GM19239 (cell line): ENCODE measurements around the gene NUDT16.
"Not testable (repeated sequence)": the region's sequence is repeated elsewhere in the genome, so short reads cannot be mapped to it uniquely, and the experiment has no call there.

ENCODE experiments used
- DNase-seq: peaks from one replicate; pipeline ENCODE4 v3.0.0; 2011; ENCODE audit warnings: low spot score; ENCODE audit not compliant: insufficient read length
- FAIRE-seq: peaks from 2 replicates; lab custom pipeline; 2011; peaks lifted over from hg19 to GRCh38; lab: Jason Lieb, UNC

The NUDT16 gene

DNA sequence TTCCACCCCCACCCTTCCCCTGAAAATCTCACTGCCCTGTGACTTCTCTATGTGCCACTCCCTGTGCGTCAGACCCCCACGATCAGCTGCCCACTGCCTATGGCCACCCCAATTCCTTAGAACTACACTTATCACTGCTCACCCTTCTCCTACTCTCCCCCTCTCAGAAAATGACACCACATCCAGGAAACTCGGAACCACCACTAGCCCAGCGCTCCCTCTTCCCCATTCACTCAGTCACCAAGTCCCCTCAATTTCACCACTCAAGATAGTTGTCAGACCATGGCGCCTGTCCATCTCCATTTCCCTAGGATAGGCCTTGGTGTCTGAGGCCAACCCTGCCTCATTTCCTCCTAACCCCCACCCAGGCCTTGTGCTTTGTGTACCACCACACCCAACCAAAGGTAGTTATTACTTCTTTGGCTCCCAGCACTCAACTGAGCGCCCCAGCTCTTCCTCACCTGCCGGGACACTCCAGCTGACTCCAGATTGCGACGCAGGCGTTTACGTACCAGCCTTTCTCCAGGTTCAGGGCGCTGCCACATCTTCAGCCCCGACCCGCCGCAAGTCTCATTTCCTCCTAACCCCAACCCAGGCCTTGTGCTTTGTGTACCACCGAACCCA is 641 bp upstream of the NUDT16 start:
- FAIRE-seq, DNase-seq: not testable (repeated sequence)

DNA sequence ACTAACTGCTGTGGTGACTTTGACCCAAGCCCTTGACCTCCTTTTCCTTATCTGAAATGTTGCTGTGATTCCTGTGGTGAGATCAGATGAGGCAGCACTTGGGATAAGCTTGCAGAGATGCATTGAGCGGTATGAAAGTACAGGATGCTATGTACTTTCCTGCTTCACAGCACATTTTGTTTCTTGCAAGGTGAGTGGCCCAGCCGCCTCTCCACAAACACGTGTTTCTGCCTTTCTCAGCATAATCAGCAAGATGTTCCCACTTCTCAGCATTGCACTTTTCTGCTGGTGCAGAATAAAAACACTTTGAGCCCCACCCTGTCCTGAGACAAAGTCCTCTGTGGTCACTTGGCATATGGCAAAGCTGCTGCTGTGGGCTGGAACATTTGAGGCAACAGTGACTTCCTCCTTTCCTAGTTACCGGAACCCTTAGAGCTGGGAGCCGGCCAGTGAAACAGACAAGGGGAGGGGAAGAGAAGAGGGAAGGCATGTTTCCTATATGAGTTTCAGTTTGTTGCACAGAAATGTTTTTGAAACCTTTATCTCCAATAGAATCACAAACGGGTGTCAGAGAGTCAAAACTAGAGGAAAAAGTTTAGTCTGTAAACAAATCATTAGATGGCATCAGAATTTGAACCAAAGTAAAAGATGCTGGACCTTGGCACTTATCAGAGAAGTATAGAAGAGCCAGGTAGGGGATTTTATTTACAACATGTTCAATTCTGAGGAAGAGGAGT is 5.0 kb downstream of the NUDT16 start:
- FAIRE-seq (peak; percentile 28), DNase-seq (no peak)

DNA sequence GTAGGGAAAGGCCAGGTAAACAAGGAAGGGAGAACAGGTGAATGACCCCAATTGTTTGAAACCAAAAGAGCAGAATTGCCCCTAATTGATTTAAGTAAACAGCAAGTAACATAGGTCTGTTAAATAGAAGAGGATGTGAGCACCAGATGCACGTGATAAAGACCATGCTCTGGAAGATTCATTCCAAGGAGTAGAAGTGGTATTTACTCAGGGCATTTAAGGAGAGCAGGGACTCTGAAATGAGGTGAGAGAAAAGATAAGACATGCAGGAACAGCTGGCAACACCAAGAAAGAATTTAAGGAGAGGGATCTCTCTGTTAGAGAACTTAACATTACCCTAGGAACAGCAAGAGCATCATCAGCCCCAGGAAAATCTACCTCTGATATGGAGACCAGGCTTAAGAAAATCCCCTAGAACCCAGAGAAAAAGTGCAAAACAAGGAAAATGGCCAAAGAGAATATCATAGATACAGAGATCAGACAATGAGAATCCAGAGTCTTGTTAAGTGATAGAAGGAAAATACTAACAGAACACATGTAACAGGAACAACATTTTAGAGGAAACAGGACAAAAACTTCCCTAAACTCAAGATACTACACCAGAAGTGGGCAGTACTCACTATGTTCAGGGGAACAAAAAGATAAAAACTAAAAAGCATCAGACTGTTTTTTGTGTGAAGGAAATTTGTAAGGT is 6.4 kb downstream of the NUDT16 start:
- no peak for DNase-seq
- FAIRE-seq = no peak

DNA sequence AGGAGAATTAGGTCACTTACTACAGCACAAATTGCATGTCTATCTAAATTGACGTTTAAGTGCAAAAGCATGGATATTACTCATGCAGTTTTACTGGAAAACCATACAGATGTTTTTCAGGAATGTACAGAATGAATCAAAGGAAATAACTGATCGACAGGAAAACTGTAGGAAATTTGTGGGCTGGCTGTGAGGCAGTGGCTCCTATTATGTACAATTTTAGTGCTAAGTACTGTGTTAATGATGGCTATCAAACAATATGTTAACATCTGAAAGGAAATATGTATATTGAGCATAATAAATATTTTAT is 6.9 kb downstream of the NUDT16 start:
- FAIRE-seq (no peak), DNase-seq (no peak)

DNA sequence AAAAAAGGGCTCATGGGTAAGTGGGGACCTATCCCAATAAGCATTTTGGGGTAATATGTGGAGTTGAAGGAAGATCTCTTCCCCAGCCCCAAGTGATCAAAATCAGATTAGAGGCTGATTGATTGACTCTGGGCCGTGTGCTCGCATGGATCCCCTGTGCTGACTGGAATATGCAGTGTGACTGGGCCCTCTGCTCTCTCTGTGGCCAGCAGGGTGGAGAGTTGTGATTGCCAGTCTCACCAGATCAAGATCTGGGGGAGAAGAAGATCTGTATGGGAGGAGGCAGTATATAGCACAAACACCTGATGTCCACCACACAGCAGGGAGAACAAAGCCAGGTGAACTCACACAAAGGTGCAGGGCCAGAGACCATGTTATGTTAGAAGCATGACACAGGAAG is 8.8 kb downstream of the NUDT16 start:
- no peak for DNase-seq
- FAIRE-seq = no peak

DNA sequence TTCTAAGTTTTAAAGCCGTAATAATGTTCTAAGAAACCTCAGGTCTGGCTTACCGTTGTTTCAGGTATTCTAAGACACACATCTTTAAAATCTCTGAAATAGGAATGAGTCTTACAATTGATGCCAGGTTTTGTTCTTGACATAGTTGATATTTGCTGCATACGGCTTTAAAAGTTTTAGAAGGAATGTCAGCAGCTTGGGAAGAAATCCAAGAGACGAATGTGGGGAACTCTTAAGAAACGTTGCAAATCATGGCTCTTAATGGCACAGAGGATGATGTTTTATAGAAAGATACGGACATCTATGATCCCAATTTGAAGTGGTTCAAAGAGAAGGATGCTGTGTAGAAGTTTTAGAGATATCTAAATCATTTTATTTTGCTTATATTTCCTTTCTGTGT is 11.5 kb downstream of the NUDT16 start:
- FAIRE-seq = no peak
- no peak for DNase-seq

DNA sequence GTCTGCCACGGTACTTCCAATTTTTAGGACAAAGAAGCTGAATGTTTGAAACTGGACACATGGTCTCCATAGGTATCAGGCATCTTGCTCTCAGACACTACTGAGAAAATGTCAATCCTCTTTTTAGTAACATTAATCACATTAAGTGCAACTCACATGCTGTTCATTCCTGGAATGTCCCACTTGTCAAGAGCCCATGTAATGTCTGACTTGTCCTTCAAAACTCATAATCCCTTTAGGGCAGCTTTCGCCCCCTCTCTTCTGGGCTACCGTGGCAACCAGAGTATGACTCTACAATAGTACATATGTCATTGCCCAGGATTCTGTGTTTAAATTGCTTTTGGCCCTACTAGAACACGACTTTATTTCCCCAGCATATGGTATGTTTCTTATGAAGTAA is 12.3 kb downstream of the NUDT16 start:
- DNase-seq = no peak
- FAIRE-seq = no peak

DNA sequence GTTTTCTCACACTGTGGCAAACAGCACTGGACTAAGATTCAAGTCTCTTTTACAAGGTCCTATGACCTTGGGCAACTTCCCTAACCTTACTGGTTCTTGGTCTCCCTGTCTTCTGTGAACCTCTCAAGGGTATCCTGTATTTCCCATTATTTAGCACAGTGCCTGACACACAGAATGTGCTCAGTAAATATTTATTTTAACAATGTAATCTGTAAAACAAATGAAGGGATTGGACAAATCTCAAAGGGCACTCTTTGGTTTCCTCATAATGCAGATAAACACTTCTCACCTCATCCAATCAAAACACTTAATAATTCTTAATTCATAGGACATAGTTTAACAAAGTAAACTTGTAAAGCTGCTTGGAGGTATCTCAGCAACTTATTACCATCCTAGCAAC is 12.8 kb downstream of the NUDT16 start:
- DNase-seq (no peak), FAIRE-seq (no peak)

DNA sequence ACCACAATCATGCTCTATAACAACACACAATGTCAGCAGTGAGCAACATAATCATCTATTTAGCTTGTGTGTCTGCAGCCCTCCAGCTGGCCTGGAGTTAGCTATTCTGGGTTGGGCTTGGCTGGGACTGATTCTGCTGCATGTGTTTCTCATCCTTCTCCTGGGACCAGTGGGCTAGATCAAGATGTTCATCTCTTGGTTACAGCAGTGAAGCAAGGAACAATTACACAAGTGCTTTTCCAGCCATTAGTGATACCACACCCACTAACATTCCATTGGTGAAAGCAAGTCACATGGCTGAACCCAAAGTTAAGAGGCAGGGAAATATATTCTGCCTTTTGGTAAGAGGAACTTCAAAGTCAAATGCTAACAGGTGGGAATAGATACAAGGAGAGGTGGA is 14.6 kb downstream of the NUDT16 start:
- no peak for FAIRE-seq

DNA sequence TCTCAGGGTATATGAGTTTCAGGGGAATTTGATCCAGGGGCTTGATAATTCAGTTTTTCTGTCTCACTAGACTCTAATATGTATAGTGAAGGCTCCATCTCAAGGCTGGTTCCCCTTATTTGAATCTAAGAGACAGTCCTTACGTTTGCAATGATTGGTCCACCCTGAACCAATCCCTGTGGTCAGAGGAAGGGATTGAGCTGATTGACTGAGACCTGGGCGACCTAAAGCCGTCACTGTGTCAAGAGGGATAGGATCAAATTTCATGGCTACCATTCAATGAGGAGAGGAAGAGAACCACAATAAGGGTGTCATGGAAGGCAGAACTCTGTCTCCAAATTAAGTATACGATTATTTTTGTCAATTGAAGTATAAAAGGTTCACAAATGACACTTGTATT is 16.3 kb downstream of the NUDT16 start:
- DNase-seq (no peak), FAIRE-seq (no peak)

More for the DNA sequence above, 14.6 kb downstream of the NUDT16 start:
- DNase-seq = no peak

DNA sequence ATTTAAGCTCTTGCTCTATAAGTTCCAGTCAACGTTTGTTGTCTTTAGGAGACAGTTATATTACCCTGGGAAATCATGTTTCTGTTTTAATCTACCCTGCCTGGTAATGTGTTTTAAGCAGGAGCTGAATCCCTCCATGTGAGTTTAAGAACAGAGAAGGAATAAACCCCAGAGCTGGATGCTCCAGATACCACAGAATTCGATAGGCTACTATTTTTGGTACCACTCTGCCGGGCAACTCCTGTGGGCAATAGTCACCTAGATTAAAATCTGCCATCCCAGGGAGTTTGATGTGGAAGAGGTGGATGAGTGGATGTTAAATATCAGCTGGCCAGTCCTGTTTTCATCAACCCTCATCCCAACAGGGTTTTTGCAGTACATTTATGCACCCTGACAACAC is 20.4 kb downstream of the NUDT16 start:
- no peak for DNase-seq
- FAIRE-seq = no peak

DNA sequence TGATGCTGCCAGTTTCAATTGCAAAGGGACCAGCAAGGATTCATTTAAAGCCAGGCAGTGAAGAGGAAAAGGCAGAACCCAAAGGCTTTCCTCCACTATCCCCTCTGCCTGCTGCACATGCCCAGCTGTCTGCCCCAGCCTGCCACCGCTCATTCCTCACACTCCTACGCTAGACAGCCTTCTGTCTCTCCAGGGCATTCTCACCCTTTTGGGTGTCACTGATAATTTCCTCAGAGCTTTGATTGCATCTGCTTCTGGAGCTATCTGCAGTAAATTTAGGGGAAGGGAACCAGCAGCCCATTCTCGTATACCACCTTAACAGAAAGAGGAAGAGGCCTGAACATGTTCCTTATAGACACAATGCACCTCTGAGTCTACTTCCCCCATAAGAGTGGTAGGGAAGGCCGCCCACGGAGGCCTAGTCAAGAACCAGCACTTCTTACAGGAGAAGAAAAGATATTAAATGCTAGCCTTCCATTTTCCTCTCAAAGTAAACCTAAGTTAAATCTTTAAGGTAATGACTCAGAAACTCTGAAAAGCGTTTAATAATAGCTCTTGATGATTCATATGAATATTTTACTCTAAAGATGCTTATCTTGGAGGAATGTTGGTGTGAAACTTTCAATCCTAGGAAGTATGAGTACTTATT is 20.9 kb downstream of the NUDT16 start:
- FAIRE-seq (no peak), DNase-seq (no peak)

DNA sequence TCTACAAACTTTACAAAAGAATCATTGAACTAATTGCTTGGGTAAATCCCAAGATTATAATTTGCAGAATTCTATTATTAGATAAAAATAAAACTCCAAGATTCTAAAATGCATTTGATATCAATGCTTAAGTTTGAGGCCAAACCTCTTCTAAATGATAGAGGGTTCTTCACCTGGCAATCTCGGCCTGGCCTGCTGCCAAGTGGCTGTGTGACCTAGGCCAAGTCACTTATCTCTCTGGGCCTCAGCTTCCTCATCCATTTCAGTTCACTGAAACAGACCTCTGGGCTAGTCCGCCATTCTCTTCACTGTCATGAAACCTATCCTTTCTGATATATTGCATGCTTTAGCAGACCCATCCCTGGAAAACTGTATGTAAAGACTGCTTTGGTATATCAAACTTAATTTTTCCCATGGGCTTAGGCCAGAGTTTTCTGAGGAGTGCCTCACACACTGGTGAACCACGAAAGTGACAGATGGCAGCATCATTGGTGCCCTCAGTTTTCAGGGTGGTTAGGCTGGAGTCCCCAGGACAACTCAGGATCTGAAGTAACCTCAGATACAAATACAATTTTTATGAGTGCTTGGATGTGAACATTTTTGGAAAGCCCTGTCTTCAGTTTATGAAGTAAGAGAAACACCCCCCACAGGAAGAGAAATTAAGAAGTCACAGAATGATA is 21.8 kb downstream of the NUDT16 start:
- DNase-seq = no peak
- no peak for FAIRE-seq

DNA sequence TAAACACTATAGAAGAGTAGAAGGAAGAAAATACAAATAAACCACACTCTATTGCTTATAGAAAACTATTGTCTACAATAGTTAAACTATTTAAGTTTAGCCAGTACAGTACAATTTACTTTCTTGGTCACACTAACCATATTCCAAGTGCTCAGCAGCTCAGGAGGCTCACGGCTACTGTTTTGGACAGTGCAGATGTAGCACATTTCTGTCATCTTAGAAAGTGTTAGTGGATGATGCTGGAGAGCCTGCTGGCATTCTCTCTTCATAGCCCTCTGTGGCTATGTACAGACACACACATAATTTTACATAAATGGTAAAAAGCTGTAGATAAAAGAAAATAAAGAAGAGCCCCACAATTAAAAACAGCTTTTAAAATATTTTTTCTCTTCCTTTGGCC is 23.8 kb downstream of the NUDT16 start:
- DNase-seq = no peak
- no peak for FAIRE-seq

DNA sequence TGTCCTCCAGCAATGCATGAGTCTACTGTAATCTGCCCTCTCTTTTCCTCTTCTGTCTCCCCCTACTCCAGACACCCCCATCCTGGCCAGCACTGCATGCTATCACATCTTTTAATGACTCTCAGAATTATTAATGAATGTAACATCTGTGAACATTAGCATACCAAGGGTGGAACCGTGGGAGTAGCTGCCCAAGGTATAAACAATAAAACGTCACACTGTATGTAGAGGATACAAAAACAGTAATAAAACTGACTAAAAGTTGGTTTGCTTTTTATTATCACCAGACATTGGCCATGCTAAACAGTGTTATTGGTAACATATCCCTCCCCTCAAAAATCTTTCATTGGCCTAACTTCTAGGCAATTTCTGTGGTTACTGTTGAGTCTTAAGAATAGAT is 24.7 kb downstream of the NUDT16 start:
- no peak for DNase-seq
- FAIRE-seq = no peak

DNA sequence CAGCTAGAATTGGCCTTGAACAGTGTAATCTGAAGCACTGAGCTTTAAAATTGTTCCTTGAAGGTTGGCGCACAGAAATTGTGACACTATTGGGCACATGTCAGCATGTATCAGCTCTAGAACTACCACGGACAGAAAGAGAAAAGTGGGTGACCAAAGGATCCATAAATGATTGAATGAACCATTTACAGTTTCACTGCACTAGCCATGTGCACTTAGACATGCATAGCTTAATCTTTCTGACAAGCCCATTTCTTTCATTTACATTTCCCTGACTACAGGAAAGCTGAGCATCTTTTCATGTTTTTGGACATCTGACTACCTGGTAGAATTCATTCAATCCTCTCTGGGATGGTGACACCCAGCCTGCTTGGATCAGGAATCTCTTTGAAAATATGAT is 36.2 kb downstream of the NUDT16 start:
- FAIRE-seq (no peak), DNase-seq (no peak)

DNA sequence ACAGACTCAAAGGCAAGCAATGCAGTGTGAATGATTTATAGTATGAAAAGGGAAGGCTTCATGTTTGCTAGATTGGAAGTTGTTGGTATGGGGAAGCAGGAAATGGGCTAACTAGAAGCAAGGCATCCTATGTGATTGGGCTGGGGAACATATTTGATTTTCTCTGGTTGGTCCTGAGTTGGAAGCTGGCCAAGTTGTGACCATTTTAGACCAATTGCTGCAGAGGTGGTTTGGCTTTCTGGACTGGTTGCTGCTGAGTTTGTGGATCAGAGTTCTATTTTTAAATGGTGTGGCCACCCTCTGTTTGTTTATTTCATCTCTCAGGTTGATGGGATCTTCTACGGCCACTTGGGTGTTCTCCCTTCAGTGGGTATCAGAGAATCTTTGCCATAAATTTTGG is 39.7 kb downstream of the NUDT16 start:
- FAIRE-seq (no peak), DNase-seq (no peak)

DNA sequence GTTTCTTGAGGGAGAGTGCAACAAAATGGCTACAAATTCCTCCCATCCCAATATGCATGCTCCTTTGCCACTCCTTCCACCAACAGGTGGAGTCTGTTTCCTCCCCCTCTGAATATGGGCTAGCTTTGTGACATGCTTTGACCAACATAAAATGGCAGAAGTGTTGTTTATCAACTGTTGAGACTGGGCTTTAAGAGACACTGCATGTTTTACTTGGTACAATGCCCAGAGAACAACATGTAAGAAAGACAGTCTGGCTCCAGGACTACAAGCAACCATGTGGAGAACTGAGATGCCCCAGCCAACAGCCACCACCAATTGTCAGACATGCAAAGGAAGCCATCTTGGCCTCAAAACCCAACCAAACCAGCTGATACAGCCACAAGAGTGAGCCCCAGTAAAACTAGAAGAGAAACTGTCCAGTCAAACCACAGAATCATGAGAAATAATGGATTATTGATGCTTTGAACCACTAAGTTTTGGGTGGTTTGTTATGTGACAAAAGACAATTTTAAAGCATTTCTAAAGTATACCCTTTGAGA is 40.5 kb downstream of the NUDT16 start:
- FAIRE-seq (no peak), DNase-seq (no peak)

DNA sequence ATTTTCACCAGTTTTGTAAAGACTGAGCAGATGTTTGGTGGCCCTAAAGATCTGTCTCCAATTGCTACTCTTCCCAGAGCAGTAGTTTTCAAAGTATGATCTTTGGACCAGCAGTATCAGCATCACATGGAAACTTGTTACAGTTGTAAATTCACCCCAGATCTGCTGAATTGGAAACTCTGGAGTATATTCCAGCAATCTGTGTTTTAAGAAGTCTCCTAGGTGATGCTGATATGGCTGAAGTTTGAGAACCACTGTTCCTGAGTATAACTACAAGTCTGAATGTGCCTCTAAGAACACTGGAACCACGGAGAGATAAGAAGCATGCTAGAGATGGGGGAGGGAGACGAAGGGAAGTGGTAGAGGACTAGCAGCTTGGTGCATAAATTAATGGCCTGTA is 45.7 kb downstream of the NUDT16 start:
- DNase-seq (no peak), FAIRE-seq (no peak)

DNA sequence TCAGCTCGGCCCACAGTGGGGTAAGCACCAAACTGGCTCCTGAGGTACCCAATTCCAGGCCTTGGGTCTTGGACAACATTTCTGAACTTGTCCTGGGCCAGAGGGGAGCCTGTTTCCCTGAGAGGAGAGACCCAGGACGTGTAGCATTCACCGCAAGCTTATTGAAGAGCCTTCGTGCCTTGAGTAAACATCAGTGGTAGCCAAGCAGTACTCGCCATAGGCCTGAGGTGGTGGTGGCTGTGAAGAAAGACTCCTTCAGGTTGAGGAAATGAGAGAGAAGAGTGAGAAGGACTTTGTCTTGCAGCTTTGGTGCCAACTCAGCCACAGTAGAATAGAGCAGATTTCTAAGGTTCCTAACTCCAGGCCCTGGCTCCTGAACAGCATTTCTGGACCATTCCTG is 50.2 kb downstream of the NUDT16 start:
- no peak for DNase-seq
- FAIRE-seq = no peak
